GM19468 (cell line): Measurements from ENCODE around the gene C16orf46.

Experiments
- ATAC-seq: cut with Tn5 transposase; IDR thresholded peaks from one replicate; pipeline ENCODE4 v1.9.1; 2021; ENCODE audit warnings: mild to moderate bottlenecking, moderate library complexity, moderate number of reproducible peaks; ENCODE audit not compliant: unreplicated experiment; ENCODE audit errors: extremely low read depth

C16orf46 gene

DNA sequence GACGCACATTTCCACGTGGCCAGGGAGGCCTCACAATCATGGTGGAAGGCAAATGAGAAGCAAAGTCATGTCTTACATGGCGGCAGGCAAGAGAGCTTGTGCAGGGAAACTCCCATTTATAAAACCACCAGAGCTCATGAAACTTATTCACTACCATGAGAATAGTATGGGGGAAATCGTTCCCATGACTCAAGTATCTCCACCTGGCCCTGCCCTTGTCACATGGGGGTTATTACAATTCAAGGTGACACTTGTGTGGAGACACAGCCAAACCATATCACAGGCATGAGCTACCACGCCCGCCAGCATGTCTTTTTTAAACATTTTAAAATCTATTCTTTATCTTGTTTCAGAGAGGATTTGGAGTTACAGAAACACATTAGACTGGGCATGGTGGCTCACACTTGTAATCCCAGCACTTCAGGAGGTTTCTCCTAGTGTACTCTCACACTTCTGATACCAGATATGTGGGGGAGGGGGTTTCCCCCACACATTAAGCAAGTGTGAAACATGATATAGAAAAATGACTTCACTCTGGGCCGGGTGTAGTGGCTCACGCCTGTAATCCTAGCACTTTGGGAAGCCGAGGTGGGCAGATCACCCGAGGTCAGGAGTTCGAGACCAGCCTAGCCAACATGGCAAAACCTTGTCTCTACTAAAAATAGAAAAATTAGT is 47.0 kb downstream of the C16orf46 start:
- ATAC-seq = no peak

DNA sequence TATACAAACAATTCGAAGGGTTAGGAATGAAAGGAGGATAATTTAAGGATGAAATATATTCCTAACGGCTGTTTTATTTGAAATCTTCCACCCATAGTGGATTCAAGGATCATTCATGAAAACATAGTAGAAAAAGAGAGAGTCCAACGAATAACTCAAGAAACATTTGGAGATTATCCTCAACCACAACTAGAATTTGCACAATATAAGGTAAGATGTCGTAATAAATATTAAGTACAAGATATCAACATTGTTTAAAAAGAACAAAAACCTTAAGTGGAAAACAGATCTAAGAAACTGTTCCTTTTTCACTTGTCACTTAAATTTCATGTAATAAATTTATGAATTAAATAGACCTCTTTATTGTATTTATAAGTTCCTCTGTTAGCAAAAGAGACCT is 50.6 kb downstream of the C16orf46 start:
- ATAC-seq = no peak

DNA sequence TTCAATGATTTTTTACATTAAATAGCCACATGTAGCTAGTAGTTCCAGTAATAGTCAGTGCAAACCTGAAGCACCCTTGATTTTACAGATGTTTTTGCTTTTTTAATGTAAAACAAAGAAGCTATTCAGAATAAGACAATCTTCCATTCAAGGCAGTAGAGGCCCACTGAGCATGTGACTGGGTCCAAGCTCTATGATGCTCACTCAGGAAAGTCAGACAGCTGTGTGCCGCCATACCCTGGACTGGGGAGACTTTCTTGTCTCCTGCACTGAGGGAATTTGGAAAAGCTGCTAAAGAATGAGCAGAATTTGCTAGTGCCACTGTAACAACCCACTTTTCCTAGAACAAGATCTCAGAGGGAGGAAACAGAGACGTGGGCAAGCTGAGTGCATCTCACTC is 58.5 kb downstream of the C16orf46 start:
- ATAC-seq = no peak

DNA sequence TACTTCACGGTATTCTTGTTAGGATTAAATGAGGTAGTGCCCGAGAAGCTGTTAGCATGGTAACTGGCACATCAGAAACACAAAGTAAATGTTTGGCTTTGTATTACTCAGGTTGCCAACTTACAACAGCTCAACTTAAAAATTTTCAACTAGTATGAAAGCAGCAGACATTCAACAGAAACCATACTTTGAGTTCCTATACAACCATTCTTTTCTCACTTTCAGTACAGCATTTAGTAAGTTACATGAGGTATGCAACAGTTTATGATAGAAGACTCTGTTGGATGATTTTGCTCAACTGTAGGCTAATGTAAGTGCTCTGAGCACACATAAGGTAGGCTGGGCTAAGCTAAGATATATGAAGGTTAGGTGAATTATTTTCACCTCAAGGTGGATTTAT is 62.4 kb downstream of the C16orf46 start:
- ATAC-seq = no peak

DNA sequence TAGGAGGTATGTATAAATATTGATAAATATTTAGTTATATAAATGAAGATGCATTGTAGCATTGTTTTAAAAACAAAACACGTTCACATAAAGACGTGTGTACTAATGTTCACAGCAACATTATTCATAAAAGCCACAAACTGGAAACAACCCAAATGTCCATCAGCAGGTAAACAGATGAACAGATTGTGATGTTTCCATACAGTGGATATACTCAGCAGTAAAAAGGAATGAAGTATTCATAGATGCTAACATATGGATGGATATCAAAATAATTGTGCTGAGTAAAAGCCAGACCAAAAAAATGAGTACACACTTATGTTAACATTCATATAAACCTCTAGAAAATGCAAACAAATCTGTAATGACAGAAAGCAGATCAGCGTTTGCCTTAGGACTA is 64.1 kb downstream of the C16orf46 start:
- no peak for ATAC-seq
